Bone marrow (tissue), 2 donors: ENCODE data around the gene CTPS2.
"Not testable (repeated sequence)": the region's sequence is repeated elsewhere in the genome, so short reads cannot be mapped to it uniquely, and the experiment has no call there.

Experiments used
- DNase-seq, 2 donors: peaks; one replicate each; lab custom pipeline; 2025; lab: John Stamatoyannopoulos, UW

Gene CTPS2

DNA sequence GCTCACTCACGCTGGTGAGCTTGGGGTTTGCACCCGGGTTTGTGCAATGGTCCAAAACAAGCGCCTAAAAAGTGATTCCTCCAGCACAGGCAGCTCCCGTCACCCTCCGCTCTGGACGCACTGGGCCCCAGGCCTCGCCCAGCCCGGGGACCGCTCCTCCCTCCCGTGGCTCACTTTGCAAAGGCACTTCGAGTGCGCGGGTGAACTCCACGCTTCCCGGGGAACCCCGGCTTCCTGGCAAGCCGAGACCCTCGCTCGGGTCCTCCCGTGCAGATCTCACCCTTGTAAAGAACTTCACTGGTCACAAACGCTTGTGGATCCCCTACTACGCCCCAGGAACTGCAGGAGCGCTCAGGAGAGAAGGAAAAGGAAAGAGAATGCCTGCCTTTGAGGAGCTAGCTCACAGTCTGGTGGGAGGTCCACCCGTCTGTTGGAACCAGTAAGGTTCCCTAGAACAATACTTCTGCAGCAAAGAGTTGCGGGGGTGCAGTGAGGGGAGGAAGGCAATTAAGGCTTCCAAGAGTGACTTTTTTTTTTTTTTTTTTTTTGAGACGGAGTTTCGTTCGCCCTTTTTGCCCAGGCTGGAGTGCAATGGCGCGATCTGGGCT, at the start of gene CTPS2:
Gene CTPS2 (minus strand): TSS at position 122 of the 608 bp plus-strand sequence. CDS start 9,767 bp downstream, outside the sequence.
- peak; percentile 11 to 34 for DNase-seq

GRCh38 chrX:16761500-16761899, 49.0 kb upstream of the CTPS2 start:
- not testable (repeated sequence) for DNase-seq

- DNase-seq, result no peak
Measured at GRCh38 chrX:16756724-16757123, 44.3 kb upstream of the CTPS2 start.

DNA sequence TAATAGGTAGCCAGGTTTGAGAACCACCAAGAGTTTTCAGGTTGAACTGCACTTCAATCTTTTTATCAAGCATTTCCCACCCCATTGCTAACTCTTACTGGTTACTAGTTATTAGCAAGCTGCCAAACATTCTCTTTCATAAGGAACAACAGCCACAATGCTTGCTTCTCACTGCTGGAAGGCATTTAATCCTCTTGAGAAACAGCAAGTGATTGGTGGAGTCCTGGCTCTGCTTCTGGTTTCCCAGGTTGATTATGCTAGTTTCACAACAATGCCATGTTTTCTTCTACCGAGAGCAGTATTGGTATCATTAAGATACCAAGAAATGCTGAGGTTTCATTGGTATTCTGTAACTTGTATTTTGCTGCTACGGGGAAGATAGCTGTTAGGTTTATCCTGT, 41.5 kb upstream of the CTPS2 start:
- DNase-seq, result no peak

DNA sequence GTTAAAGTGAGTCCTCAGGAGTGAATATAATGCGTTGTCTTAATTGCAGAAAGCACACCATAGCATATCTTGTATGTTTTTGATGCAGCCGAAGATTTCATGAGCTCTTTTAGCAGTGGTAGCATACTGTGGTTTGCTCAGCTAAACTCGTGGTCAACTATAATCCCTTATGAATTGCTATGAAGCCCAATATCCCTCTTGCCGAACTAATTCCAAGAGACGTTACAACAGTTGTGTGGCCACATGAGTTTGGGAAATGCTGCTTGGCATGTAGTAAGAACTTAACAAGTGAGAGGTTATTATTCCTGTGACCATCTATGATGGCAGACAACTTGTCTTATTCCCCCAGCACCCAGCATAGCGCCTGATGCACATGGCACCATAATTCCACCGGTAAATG, 37.7 kb upstream of the CTPS2 start:
- no peak for DNase-seq

GRCh38 chrX:16748425-16748824, 36.0 kb upstream of the CTPS2 start:
- no peak for DNase-seq

- DNase-seq, result no peak
Measured at GRCh38 chrX:16745659-16746058, 33.2 kb upstream of the CTPS2 start.

- no peak for DNase-seq
Measured at GRCh38 chrX:16745102-16745501, 32.6 kb upstream of the CTPS2 start.

GRCh38 chrX:16743604-16744325, 31.3 kb upstream of the CTPS2 start:
- no peak for DNase-seq

- no peak for DNase-seq
Measured at GRCh38 chrX:16739574-16739973, 27.1 kb upstream of the CTPS2 start.

- no peak for DNase-seq
Measured at GRCh38 chrX:16737024-16737423, 24.6 kb upstream of the CTPS2 start.

DNA sequence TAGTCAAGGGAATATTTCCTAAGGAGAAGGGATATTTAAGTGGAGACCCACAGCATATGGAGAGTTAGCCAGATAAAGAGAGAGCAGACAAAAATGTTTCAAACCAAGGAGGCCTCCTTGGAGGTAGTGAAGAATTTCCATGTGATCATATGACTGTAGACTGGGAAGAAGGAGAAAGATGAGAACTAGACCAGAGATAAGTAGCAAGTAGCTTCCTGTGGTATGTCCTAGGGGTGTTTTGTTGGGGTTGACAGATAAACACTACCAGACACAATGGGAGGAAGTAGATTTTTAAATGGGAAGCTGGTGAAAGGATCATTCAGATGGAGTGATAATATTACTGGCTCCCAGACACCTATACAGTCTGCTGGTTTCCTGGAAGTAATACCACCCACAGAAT, 20.5 kb upstream of the CTPS2 start:
- no peak for DNase-seq

- DNase-seq, result no peak
Measured at GRCh38 chrX:16730450-16730849, 18.0 kb upstream of the CTPS2 start.

DNA sequence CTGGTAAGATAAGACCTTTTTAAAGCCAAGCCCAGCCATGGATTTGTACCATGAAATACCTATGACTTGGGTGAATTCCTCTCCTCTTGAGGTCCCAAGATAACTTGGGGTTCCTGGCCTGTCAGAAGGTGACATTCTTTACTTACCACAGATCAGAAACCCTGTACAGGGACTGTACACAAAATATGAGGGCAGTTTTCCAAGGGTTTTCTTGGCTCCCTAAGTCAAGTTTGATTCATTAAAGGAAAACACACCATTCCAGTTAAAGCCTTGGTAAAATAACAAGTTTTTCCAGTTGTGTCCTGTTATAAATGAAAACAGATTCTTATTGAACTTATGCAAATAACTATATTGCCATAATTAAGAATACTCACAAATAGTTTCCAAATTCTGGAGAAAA, 15.2 kb upstream of the CTPS2 start:
- DNase-seq, result no peak

GRCh38 chrX:16726347-16726988, 14.0 kb upstream of the CTPS2 start:
- not testable (repeated sequence) for DNase-seq

DNA sequence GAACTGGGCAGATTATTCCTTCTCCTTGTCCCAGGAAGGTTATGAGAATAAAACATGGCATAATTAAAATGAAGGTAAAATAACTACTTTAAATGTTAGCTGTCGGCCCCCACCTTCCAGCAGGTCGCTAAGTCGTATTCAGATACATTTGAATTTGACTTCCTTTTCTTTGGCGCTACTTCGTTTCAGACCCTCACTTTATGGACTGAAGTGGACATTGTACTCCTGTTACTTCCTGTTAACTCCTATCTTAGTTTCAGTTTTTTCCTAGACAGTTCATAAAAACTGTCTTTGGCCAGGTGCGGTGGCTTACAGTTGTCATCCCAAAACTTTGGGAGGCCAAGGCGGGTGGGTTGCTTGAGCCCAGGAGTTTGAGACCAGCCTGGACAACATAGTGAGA, 12.6 kb upstream of the CTPS2 start:
- DNase-seq, result no peak

DNA sequence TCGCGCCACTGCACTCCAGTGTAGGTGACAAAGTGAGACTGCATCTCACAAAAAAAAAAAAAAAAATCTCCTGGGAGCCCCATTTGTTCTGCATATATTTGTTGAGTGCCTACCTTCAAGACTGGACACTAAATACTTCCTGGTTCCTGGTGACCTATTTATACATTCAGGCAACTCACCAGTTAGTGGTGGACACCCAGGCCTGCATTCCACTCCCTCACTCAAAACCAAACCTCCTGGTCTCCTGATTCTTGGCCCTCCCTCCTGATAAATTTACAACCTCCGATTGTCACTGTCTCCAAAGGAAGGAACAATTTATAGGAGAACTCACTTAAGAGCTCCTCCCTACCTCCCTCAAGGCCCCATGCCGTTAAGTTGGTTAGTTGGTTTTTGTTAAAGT, 10.0 kb upstream of the CTPS2 start:
- DNase-seq, result no peak

DNA sequence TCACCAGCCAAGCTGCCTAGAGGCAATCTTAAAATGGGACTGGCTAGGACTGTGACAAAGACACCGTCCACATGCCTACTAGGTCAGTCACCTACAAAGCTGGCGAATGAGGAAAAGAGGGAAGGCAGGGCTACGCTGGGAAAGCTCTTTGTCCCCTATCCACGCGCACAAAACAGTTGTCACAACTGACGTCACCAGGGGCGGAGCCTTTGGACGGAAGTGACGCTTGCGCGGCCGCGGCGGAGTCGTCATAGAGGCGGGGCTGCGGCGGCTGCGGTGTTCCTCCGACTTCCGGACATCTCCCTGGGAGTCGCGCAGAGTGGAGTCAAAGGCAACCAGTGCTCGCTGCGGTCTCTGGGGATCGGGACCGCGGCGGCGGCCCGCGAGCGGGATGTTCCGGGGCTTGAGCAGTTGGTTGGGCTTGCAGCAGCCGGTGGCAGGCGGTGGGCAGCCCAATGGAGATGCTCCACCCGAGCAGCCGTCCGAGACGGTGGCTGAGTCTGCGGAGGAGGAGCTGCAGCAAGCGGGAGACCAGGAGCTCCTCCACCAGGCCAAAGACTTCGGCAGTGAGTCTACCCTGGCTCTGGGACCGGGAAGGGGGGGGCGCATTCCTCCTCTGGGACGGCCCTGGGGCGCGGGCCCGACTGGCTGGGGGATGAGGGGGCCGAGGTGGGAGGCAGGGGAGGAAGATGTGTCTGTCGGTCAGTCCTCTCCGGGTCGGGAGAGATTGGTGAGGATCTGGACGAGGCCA, 7.0 kb upstream of the CTPS2 start, which contains the start of gene SYAP1:
Gene SYAP1 (plus strand): TSS at position 279 of the 751 bp plus-strand sequence. CDS start 113 bp downstream, at position 392.
- peak; percentile 58 to 67 for DNase-seq

GRCh38 chrX:16718824-16719333, 6.4 kb upstream of the CTPS2 start:
- no peak for DNase-seq

- not testable (repeated sequence) for DNase-seq
Measured at GRCh38 chrX:16716451-16716850, 4.0 kb upstream of the CTPS2 start.

GRCh38 chrX:16715638-16716037, 3.2 kb upstream of the CTPS2 start:
- not testable (repeated sequence) for DNase-seq

GRCh38 chrX:16714504-16714903, 2.0 kb upstream of the CTPS2 start:
- DNase-seq, result no peak
